Measurements from ENCODE around the gene PCYT1A. TPM values are rescaled to one million over a fixed set of nuclear protein-coding genes. Genes with fewer than 3 reads are reported as not detected.

The PCYT1A gene
- total RNA-seq, 1 donor from 2014 or later: 30.2 TPM

DNA sequence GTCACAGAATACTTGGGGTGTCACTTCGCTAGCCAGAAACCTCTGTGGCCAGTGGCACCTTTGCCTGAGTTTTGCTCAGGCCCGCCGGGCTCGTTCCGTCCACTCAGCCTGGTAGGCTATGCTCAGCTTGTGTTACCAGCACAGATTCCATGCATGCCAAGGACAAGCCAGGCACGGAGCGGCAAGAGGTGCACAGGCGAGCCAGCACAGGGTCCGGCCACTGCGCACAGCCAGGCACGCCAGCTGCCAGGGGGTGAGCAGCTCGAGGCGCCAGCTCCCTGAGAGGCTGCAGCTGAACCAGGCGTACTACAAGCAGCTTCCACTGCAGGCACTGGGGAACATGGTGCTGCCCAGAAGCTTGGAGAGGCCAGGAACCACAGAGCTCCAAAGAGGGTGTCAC is 14.7 kb downstream of the PCYT1A start:
- Mint-ChIP-seq H3K27me3 (ENCODE audit: low read depth) (no peaks in the 10 kb centered on the region), H3K9me3 (no peaks in the 10 kb centered on the region), H3K27ac (ENCODE audit: unreplicated experiment) (no peak overlapping the region), H3K36me3 (ENCODE audit: low read depth) (peaks cover 17% of the 10 kb centered on the region), H3K4me1 (no peaks in the 10 kb centered on the region), H3K4me3 (no peak overlapping the region)
- DNase-seq (ENCODE audit: low read depth, low spot score): no peak
- TF ChIP-seq, protein P1, sequence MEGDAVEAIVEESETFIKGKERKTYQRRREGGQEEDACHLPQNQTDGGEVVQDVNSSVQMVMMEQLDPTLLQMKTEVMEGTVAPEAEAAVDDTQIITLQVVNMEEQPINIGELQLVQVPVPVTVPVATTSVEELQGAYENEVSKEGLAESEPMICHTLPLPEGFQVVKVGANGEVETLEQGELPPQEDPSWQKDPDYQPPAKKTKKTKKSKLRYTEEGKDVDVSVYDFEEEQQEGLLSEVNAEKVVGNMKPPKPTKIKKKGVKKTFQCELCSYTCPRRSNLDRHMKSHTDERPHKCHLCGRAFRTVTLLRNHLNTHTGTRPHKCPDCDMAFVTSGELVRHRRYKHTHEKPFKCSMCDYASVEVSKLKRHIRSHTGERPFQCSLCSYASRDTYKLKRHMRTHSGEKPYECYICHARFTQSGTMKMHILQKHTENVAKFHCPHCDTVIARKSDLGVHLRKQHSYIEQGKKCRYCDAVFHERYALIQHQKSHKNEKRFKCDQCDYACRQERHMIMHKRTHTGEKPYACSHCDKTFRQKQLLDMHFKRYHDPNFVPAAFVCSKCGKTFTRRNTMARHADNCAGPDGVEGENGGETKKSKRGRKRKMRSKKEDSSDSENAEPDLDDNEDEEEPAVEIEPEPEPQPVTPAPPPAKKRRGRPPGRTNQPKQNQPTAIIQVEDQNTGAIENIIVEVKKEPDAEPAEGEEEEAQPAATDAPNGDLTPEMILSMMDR (conservative IDR thresholded peaks at IDR 0.05): no peak

DNA sequence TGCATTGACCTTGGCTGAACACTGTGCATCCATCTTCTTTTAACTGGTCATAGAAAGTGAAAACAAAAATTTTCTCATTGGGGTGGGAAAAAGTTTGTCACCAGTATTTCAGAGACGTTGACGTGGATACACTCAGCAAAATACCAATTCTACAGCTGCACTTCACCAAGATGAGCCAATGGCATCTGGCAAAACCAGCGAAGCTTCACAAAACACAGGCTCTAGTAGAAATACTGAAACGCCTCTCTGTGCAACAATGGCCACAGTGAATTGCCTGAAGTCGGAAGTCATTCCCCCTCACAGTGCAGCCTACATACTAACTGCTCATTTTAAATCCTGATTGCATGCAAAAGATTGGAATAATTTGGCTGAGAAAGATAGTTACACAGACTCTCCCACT is 17.0 kb downstream of the PCYT1A start:
- TF ChIP-seq, protein P1 (conservative IDR thresholded peaks at IDR 0.05): no peak
- H3K4me3 Mint-ChIP-seq: no peak overlapping the region
- DNase-seq (ENCODE audit: low read depth, low spot score): no peak
- H3K27me3 Mint-ChIP-seq (ENCODE audit: low read depth): no peaks in the 10 kb centered on the region
- no peaks in the 10 kb centered on the region for H3K9me3 Mint-ChIP-seq
- H3K4me1 Mint-ChIP-seq: no peaks in the 10 kb centered on the region
- H3K36me3 Mint-ChIP-seq (ENCODE audit: low read depth): peaks cover 17% of the 10 kb centered on the region
- H3K27ac Mint-ChIP-seq (ENCODE audit: unreplicated experiment): no peak overlapping the region

DNA sequence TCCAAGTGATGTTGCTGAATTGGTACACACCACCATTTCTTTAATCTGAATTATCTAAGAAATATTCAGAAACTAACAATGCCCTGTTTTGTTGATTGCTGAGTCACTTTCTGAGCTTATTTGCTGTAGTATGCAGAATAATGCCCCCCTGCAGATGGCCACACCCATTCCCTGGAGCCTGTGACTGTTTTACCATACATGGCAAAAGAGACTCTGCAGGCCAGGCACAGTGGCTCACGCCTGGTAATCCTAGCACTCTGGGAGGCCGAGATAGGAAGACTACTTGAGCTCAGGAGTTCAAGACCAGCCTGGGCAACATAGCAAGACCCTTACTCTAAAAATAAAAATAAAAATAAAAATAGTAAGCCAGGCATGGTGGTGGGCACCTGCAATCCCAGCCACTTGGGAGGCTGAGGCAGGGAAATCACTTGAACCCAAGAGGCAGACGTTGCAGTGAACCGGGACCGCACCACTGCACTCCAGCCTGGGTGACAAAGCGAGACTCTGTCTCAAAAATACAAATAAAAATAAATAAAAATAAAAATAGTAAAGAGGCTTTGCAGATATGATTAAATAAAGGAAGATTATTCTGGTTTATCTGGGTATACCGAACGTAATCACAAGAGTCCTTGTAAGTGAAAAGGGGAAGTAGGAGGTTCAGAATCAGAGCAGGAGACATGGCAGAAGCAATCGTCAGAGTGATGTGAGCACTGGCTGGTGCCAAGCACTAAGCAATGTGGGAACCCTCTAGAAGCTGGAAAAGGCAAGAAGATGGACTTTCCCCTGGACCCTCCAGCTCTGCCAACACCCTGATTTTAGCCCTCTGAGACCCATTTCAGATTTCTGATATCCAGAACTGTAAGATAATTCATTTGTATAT is 19.0 kb downstream of the PCYT1A start:
- TF ChIP-seq, protein P1 (conservative IDR thresholded peaks at IDR 0.05): no peak
- H3K27me3 Mint-ChIP-seq (ENCODE audit: low read depth): no peaks in the 10 kb centered on the region
- peaks cover 13% of the 10 kb centered on the region for H3K36me3 Mint-ChIP-seq (ENCODE audit: low read depth)
- no peak overlapping the region for H3K4me3 Mint-ChIP-seq
- H3K27ac Mint-ChIP-seq (ENCODE audit: unreplicated experiment): no peak overlapping the region
- no peaks in the 10 kb centered on the region for H3K9me3 Mint-ChIP-seq
- H3K4me1 Mint-ChIP-seq: no peaks in the 10 kb centered on the region
- no peak for DNase-seq (ENCODE audit: low read depth, low spot score)

DNA sequence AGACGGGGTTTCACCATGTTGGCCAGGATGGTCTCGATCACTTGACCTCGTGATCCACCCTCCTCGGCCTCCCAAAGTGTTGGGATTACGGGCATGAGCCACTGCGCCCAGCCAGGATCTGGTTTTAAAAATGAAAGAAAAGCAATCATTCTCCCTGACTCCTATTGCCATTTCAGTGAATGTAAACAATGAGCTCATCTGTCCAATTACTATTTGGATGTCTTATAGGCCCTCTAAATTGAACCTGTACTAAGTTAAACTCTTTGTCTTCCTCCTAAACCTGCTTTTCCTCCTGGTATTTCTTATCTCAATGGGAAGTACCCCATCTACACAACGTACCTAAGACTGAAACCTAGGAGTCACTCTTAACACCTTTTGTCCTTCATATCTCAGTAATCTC is 23.7 kb downstream of the PCYT1A start:
- Mint-ChIP-seq H3K9me3 (no peaks in the 10 kb centered on the region), H3K4me1 (no peaks in the 10 kb centered on the region), H3K27ac (ENCODE audit: unreplicated experiment) (peak overlapping the region; percentile 59), H3K27me3 (ENCODE audit: low read depth) (no peaks in the 10 kb centered on the region), H3K36me3 (ENCODE audit: low read depth) (peaks cover 13% of the 10 kb centered on the region), H3K4me3 (no peak overlapping the region)
- TF ChIP-seq, protein P1 (conservative IDR thresholded peaks at IDR 0.05): no peak
- DNase-seq (ENCODE audit: low read depth, low spot score): no peak

DNA sequence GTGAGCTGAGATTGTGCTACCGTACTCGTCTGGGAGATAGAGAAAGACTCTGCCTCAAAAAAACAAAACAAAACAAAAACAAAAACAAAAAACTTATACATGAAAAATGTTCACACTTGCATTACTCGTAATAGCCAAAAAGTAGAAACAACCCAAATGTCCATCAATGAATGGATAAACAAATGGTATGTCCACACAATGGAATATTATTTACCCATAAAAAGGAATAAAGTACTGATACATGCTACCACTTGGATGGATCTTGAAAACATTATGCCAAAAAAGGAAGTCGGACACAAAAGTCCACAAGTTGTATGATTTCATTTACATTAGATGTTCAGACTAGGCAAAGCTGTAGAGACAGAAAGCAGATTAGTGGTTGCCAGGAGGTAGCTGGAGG is 26.7 kb downstream of the PCYT1A start:
- H3K4me3 Mint-ChIP-seq: no peak overlapping the region
- H3K27me3 Mint-ChIP-seq (ENCODE audit: low read depth): no peaks in the 10 kb centered on the region
- DNase-seq (ENCODE audit: low read depth, low spot score): no peak
- H3K36me3 Mint-ChIP-seq (ENCODE audit: low read depth): peaks cover 13% of the 10 kb centered on the region
- no peaks in the 10 kb centered on the region for H3K9me3 Mint-ChIP-seq
- H3K27ac Mint-ChIP-seq (ENCODE audit: unreplicated experiment): no peak overlapping the region
- TF ChIP-seq, protein P1 (conservative IDR thresholded peaks at IDR 0.05): no peak
- no peaks in the 10 kb centered on the region for H3K4me1 Mint-ChIP-seq

Data from neural crest cell (in vitro differentiated cells).